Colon (tissue), 2 donors: ENCODE results near the gene NPAS2.

Experiments
- FAIRE-seq: peaks from 2 replicates; lab custom pipeline; 2012; peaks lifted over from hg19 to GRCh38; lab: Jason Lieb, UNC
- donor health status: control.
- donor health status: control.

The NPAS2 gene

GRCh38 chr2:100989666-100990065 lies 169.7 kb downstream of the NPAS2 start:
- no peak for FAIRE-seq

DNA sequence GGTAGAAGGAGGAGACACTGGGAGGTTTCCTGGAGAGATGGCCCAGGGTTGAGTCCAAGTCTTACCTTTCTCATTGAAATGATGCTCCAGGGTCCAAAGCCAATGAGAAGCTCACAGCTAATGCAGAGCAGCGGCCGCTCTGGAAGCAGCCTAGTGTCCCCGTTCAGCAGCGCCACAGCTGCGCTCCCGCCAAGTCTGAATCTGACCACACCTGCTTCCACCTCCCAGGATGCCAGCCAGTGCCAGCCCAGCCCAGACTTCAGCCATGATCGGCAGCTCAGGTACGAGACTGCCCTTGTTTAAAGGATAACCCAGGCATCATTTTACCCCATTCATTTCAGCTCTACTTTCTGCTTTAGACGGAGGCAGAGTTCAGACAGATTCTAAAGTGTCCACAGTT lies 170.2 kb downstream of the NPAS2 start:
- no peak for FAIRE-seq

GRCh38 chr2:100990650-100991403 lies 170.9 kb downstream of the NPAS2 start:
- no peak for FAIRE-seq

GRCh38 chr2:100991404-100991773 lies 171.4 kb downstream of the NPAS2 start:
- FAIRE-seq = no peak

DNA sequence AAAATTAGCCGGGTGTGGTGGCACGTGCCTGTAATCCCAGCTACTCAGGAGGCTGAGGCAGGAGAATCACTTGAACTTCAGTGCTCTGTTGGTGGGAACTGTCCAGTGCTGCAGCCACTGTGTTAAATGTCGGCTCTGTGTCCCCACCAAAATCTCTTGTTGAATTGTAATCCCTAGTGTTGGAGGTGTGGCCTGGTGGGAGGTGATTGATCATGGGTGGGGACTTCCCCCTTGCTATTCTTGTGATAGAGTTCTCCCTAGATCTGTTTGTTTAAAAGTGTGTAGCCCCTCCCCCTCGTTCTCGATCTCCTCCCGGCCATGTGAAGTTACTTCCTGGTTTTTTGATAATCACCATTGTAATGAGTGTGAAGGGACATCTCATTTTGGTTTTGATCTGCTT lies 172.3 kb downstream of the NPAS2 start:
- no peak for FAIRE-seq

GRCh38 chr2:100993294-100993693 lies 173.4 kb downstream of the NPAS2 start:
- FAIRE-seq = no peak

DNA sequence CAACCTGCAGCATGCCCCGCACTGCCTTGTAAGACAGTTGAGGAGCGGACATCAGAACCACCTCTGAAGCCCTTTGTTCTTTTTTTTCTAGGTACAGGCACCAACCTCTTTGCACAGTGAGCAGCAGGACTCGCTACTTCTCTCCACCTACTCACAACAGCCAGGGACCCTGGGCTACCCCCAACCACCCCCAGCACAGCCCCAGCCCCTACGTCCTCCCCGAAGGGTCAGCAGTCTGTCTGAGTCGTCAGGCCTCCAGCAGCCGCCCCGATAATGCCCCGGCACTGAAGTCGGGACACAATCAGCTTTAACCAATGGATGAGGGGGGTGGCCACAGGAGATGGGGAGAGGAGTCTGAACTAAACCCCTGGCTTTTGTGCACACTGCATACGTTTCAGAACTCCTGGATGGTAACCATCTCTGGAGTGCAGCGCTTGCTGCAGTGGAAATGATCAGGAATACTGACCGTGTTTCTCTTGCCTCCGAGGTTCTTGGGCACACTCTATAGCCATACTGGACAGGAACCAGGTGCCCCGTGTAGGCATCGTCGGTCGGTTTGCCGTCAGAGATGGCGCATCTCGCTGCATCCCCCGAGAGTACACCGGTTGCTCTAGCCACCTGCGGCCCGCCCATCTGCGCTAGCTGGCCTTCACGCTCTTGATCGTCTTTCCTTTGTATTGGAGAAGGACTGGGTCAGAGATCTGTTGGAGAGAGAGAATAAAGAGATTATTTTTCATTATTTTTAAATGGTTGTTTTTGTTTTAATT lies 175.6 kb downstream of the NPAS2 start:
- FAIRE-seq = no peak

DNA sequence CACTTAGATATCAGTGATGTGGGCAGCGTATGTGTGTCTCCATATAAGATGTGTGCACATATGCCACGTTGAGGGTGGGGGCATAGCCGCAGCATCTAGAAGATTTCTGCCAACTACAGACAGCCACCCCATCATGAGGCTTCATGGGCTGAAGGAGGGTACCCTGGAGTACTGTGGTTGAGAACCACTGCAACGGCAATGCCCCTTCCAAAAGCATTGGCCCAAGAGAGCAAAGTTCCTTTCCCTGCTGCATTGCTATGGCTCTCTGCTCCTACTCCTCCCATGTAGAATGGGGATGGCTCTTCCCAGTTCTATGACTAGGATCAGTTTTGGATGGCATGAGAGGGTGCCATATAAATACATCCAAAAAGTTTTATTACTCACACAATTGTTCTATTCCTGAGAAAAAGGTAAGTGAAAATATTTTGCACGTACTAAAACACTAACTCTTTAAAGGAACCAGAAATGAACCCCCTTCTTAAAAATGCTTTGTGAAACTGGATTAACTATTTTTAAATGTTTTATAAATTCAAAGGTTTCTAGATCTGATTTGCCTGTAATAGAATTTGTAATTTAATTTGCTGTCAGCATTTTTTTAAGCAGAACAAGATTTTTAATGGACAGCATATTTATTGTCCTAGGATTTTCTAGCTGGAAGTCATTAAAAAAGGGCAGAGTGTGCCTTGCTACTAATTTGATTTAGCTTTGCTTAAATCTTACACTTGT lies 177.7 kb downstream of the NPAS2 start:
- no peak for FAIRE-seq

DNA sequence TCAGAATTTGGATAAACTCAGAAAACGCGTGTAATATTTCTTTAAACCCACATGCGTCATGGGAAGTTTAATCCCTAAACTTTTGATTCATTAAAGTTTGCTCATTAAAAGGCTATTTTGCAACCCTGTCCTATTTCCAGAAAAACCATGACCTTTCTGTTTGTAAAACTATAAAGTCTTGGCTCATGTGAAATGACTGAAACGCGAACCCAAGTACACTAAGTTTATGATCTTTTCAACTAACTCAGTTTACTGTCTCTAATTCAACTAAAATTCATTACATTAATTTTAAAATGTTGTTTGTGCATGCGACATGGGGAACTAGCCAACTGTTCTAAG lies 178.3 kb downstream of the NPAS2 start:
- no peak for FAIRE-seq

DNA sequence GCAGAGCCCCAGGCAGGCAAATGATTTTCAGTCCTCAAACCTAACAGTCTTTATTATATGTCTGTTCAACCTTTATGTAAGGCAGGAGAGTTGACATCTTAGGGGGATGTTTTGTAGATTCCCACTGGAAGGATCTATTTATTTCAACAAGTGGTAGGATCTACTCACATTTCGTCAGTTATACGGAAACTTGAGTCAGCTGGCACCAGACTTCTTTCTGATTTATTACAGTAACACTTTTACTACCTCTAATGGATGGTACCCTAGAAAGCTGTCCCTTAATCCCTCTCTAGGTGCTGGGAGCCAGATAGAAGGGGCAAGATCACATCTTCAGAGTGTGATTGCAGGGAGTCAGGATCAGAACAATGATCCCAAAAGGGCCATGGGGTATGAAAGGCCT lies 180.1 kb downstream of the NPAS2 start:
- FAIRE-seq = no peak

GRCh38 chr2:101001691-101002561 lies 182.0 kb downstream of the NPAS2 start, which contains the start of gene RPL31:
Gene RPL31 (plus strand): TSS chr2:101002289. CDS start chr2:101002702, 413 bp downstream.
- FAIRE-seq = no peak

DNA sequence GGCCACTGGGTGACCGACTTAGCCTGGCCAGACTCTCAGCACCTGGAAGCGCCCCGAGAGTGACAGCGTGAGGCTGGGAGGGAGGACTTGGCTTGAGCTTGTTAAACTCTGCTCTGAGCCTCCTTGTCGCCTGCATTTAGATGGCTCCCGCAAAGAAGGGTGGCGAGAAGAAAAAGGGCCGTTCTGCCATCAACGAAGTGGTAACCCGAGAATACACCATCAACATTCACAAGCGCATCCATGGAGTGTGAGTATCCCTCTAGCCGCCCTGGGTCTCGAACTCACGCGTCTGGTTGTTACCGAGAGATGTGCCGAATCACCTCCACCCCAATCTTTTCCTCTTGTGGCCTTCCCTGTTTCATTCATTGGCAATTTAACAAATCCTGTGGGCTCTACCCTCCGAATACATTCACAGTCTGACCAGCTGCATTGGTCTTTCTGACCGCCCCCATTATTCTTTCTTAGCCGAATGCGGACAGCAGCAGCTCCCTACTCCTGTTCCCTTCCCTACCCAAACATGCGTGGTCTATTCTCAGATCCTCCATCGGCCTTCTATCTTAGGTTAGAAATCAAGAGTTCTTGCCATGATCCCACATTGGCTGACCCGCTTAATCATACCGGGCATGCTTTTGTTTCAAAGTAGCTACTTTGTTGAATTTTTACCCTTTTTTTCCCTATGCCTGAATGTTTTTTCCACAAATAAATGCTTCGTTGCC lies 182.8 kb downstream of the NPAS2 start:
- FAIRE-seq = no peak

DNA sequence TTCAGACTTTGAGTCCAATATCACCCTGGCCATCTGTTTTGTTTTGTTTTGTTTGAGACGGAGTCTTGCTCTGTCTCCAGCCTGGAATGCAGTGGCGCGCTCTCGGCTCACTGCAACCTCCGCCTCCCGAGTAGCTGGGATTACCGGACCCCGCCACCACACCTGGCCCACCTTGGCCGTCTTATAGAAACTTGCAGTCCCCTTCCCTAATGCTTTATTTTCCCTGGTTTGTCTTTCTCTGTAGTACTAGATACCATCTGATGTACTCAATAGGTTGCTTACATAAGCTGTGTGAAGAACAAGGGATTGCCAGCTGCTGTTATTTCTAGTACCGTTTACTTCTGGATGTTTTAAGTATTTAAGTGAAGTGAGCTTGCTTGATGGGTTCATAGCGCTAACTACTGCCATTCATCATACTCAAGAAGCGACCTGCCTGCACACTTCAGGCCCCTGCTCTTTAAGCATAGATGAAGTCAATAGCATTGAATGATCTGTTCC lies 183.4 kb downstream of the NPAS2 start:
- no peak for FAIRE-seq

GRCh38 chr2:101004620-101005325 lies 184.8 kb downstream of the NPAS2 start:
- FAIRE-seq = no peak

- FAIRE-seq = no peak
These were observed 186.3 kb downstream of the NPAS2 start for GRCh38 chr2:101006065-101006715.

- FAIRE-seq = no peak
These were observed 187.7 kb downstream of the NPAS2 start for GRCh38 chr2:101007415-101008345.

DNA sequence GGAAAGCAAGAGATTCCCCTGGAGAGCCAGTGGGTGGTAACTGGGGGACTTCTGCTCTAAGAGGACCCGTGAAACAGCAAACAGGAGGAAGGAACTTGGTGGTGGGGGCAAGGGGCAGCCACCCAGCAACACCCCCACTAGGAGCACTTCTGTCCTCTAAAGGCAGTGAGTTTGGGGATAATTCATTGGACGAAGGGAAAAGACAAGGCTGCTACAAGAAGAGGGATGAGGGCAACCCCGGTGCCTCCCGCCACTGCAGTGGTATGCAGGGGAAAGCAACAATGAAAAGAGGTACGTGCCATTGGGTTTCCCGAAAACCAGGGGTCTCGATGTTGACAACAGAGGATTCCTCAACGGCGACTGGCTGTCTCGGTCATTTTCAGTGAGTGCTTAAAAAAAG lies 191.2 kb downstream of the NPAS2 start:
- no peak for FAIRE-seq

DNA sequence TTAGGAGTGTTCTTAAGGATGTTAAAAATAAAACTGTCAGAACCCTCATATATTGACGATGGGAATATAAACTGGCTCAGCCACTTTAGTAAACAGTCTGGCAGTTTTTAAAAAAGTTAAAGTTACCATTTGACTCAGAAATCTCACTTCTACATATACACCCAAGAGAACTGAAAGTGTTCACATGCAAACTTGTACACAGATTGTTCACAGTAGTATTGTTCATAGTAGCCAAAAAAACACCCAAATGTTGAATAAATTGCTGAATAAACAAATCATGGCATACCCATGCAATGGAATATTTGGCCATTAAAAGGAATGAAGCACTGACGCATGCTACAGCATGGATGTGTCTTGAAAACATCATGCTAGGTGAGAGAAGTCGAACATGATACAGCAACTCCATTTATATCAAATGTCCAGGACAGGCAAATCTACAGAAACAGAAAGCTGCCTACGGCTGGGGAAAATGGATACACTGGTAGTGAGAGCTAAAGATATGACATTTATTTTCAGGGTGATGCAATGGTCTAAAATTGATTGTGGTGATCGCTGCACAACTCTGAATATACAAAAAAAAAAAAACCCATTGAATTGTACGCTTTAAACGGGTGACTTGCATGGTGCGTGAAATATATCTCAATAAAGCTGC lies 192.2 kb downstream of the NPAS2 start:
- no peak for FAIRE-seq
